LNCAP (cell line): ENCODE results near the gene LY6G5B.

ENCODE experiments used
- CTCF ChIP-seq: fragments of 450-650 bp; IDR thresholded peaks from 2 replicates; pipeline ENCODE4 v1.5.1; 2017; ENCODE audit warnings: mild to moderate bottlenecking

The LY6G5B gene

GRCh38 chr6:31702819-31703716 is 33.3 kb downstream of the LY6G5B start, which contains the start of gene ABHD16A:
TSS of gene ABHD16A (minus strand) at chr6:31703324. CDS start at chr6:31703281, 43 bp downstream.
- TF ChIP-seq CTCF = no peak

GRCh38 chr6:31705931-31706330 is 36.2 kb downstream of the LY6G5B start:
- TF ChIP-seq CTCF = no peak

GRCh38 chr6:31706599-31706998 is 36.8 kb downstream of the LY6G5B start, which contains the start of gene LY6G6F:
TSS of gene LY6G6F (plus strand) at chr6:31706866. CDS start at chr6:31706907, 41 bp downstream.
- no peak for TF ChIP-seq CTCF

GRCh38 chr6:31707701-31708100 is 37.9 kb downstream of the LY6G5B start:
- no peak for TF ChIP-seq CTCF

GRCh38 chr6:31708224-31708623 is 38.4 kb downstream of the LY6G5B start:
- no peak for TF ChIP-seq CTCF

GRCh38 chr6:31710523-31711219 is 40.9 kb downstream of the LY6G5B start:
- TF ChIP-seq CTCF = no peak

- no peak for TF ChIP-seq CTCF
These were observed 41.5 kb downstream of the LY6G5B start for GRCh38 chr6:31711233-31711632.
